ENCODE results near the gene APEH.

APEH gene

DNA sequence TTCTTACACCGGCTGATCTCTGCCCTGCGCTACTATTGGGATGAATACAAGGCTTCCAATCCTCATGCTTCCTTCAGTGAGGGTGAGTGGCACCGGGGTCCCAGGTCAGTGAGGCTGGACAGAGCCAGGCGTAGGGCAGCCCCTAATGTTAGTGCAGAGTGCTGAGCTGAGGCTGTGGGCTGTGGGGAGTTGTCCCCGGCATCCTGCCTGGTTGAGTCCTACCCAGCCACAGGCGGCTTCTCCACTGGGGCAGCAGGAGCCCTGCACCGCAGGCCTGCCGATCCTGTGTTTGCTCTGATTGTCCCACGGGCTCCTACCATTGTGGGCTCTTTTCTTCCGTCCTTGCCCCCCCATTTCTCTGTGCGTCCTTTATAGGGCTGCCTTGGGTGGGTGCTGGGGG lies 28.5 kb downstream of the APEH start:
- Histone ChIP-seq H3K36me3 (ENCODE audit: insufficient read depth, low read length) (peaks cover 21% of the 10 kb centered on the region; the same call in 1 of the 2 replicates), H2AFZ (ENCODE audit: low read length) (no peak overlapping the region), H3K4me3 (ENCODE audit: low read depth, low read length, poor library complexity, severe bottlenecking) (no peak overlapping the region), H3K27ac (ENCODE audit: low read depth, low read length, poor library complexity, severe bottlenecking) (no peak overlapping the region), H3K4me2 (ENCODE audit: low read length) (no peak overlapping the region), H3K79me2 (ENCODE audit: insufficient read depth, low read length) (no peaks in the 10 kb centered on the region), H4K20me1 (ENCODE audit: insufficient read depth, low read length) (no peaks in the 10 kb centered on the region), H3K27me3 (ENCODE audit: insufficient read depth, low read length) (no peaks in the 10 kb centered on the region), H3K9ac (ENCODE audit: low read length) (no peak overlapping the region), H3K9me2 (ENCODE audit: low read depth, low read length) (no peaks in the 10 kb centered on the region), H3F3A (ENCODE audit: insufficient read depth, low read length) (no peaks in the 10 kb centered on the region), H3K4me1 (ENCODE audit: insufficient read depth, low read length, severe bottlenecking) (no peaks in the 10 kb centered on the region), H3K9me3 (ENCODE audit: low read length) (no peaks in the 10 kb centered on the region)
- TF ChIP-seq EZH2 (IDR thresholded peaks at IDR 0.05; ENCODE audit: borderline replicate concordance, low read length): no peak

- Histone ChIP-seq H4K20me1 (ENCODE audit: insufficient read depth, low read length) (no peaks in the 10 kb centered on the region), H3K4me3 (ENCODE audit: low read depth, low read length, poor library complexity, severe bottlenecking) (no peak overlapping the region), H3K9ac (ENCODE audit: low read length) (no peak overlapping the region), H3K27ac (ENCODE audit: low read depth, low read length, poor library complexity, severe bottlenecking) (no peak overlapping the region), H3K9me3 (ENCODE audit: low read length) (no peaks in the 10 kb centered on the region), H3K79me2 (ENCODE audit: insufficient read depth, low read length) (no peaks in the 10 kb centered on the region), H3K4me2 (ENCODE audit: low read length) (no peak overlapping the region), H3F3A (ENCODE audit: insufficient read depth, low read length) (no peaks in the 10 kb centered on the region), H3K36me3 (ENCODE audit: insufficient read depth, low read length) (peaks cover 21% of the 10 kb centered on the region; the same call in 1 of the 2 replicates), H3K27me3 (ENCODE audit: insufficient read depth, low read length) (no peaks in the 10 kb centered on the region), H3K4me1 (ENCODE audit: insufficient read depth, low read length, severe bottlenecking) (no peaks in the 10 kb centered on the region), H2AFZ (ENCODE audit: low read length) (no peak overlapping the region), H3K9me2 (ENCODE audit: low read depth, low read length) (no peaks in the 10 kb centered on the region)
- no peak for TF ChIP-seq EZH2 (IDR thresholded peaks at IDR 0.05; ENCODE audit: borderline replicate concordance, low read length)
- TF ChIP-seq, protein P1, sequence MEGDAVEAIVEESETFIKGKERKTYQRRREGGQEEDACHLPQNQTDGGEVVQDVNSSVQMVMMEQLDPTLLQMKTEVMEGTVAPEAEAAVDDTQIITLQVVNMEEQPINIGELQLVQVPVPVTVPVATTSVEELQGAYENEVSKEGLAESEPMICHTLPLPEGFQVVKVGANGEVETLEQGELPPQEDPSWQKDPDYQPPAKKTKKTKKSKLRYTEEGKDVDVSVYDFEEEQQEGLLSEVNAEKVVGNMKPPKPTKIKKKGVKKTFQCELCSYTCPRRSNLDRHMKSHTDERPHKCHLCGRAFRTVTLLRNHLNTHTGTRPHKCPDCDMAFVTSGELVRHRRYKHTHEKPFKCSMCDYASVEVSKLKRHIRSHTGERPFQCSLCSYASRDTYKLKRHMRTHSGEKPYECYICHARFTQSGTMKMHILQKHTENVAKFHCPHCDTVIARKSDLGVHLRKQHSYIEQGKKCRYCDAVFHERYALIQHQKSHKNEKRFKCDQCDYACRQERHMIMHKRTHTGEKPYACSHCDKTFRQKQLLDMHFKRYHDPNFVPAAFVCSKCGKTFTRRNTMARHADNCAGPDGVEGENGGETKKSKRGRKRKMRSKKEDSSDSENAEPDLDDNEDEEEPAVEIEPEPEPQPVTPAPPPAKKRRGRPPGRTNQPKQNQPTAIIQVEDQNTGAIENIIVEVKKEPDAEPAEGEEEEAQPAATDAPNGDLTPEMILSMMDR (IDR thresholded peaks at IDR 0.05; ENCODE audit: low read length): peak; percentile 77
Measured at GRCh38 chr3:49703443-49703927, 29.3 kb downstream of the APEH start.

DNA sequence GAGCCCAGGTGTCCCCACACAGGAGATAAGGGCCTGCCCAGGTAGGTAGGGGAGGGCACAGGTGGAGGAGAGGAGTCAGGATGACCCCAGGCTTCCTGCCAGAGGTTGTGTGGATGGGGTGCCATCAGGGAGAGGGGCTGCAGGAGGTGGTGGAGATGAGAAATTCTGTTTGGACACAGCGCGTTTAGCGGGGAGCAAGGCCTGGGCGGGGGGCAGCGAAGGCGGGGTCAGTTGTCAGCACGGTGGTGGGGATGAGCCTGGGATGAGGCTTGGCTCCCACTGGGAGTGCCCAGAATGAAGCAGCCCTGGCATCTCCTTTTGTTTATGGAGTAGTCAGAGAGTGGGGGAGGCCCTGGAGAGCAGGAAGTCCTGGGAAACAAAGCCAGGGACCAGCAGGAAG lies 29.8 kb downstream of the APEH start:
- peaks cover 21% of the 10 kb centered on the region; the same call in 1 of the 2 replicates for H3K36me3 ChIP-seq (ENCODE audit: insufficient read depth, low read length)
- H3K79me2 ChIP-seq (ENCODE audit: insufficient read depth, low read length): no peaks in the 10 kb centered on the region
- no peaks in the 10 kb centered on the region for H3K4me1 ChIP-seq (ENCODE audit: insufficient read depth, low read length, severe bottlenecking)
- H3K9me2 ChIP-seq (ENCODE audit: low read depth, low read length): no peaks in the 10 kb centered on the region
- TF ChIP-seq, protein P1 (IDR thresholded peaks at IDR 0.05; ENCODE audit: low read length): no peak
- TF ChIP-seq EZH2 (IDR thresholded peaks at IDR 0.05; ENCODE audit: borderline replicate concordance, low read length): no peak
- H3K9ac ChIP-seq (ENCODE audit: low read length): no peak overlapping the region
- no peak overlapping the region for H3K27ac ChIP-seq (ENCODE audit: low read depth, low read length, poor library complexity, severe bottlenecking)
- no peak overlapping the region for H3K4me3 ChIP-seq (ENCODE audit: low read depth, low read length, poor library complexity, severe bottlenecking)
- no peak overlapping the region for H2AFZ ChIP-seq (ENCODE audit: low read length)
- no peaks in the 10 kb centered on the region for H3K9me3 ChIP-seq (ENCODE audit: low read length)
- no peaks in the 10 kb centered on the region for H4K20me1 ChIP-seq (ENCODE audit: insufficient read depth, low read length)
- H3K4me2 ChIP-seq (ENCODE audit: low read length): no peak overlapping the region
- no peaks in the 10 kb centered on the region for H3F3A ChIP-seq (ENCODE audit: insufficient read depth, low read length)
- H3K27me3 ChIP-seq (ENCODE audit: insufficient read depth, low read length): no peaks in the 10 kb centered on the region

- H3K4me3 ChIP-seq (ENCODE audit: low read depth, low read length, poor library complexity, severe bottlenecking): no peak overlapping the region
- H3K4me2 ChIP-seq (ENCODE audit: low read length): no peak overlapping the region
- H3K9ac ChIP-seq (ENCODE audit: low read length): no peak overlapping the region
- H3K79me2 ChIP-seq (ENCODE audit: insufficient read depth, low read length): no peaks in the 10 kb centered on the region
- no peaks in the 10 kb centered on the region for H3K9me3 ChIP-seq (ENCODE audit: low read length)
- no peaks in the 10 kb centered on the region for H3K4me1 ChIP-seq (ENCODE audit: insufficient read depth, low read length, severe bottlenecking)
- H3K9me2 ChIP-seq (ENCODE audit: low read depth, low read length): no peaks in the 10 kb centered on the region
- H3K27me3 ChIP-seq (ENCODE audit: insufficient read depth, low read length): no peaks in the 10 kb centered on the region
- H2AFZ ChIP-seq (ENCODE audit: low read length): no peak overlapping the region
- H4K20me1 ChIP-seq (ENCODE audit: insufficient read depth, low read length): no peaks in the 10 kb centered on the region
- no peak overlapping the region for H3K27ac ChIP-seq (ENCODE audit: low read depth, low read length, poor library complexity, severe bottlenecking)
- no peaks in the 10 kb centered on the region for H3F3A ChIP-seq (ENCODE audit: insufficient read depth, low read length)
- peaks cover 21% of the 10 kb centered on the region; the same call in 1 of the 2 replicates for H3K36me3 ChIP-seq (ENCODE audit: insufficient read depth, low read length)
- no peak for TF ChIP-seq EZH2 (IDR thresholded peaks at IDR 0.05; ENCODE audit: borderline replicate concordance, low read length)
- TF ChIP-seq, protein P1 (IDR thresholded peaks at IDR 0.05; ENCODE audit: low read length): no peak
Measured at GRCh38 chr3:49704629-49705028, 30.5 kb downstream of the APEH start.

Measured in OCI-LY1 (cell line).